ENCODE measurements around the gene SBK1.
"Not testable (repeated sequence)": the region's sequence is repeated elsewhere in the genome, so short reads cannot be mapped to it uniquely, and the experiment has no call there.

Gene SBK1

DNA sequence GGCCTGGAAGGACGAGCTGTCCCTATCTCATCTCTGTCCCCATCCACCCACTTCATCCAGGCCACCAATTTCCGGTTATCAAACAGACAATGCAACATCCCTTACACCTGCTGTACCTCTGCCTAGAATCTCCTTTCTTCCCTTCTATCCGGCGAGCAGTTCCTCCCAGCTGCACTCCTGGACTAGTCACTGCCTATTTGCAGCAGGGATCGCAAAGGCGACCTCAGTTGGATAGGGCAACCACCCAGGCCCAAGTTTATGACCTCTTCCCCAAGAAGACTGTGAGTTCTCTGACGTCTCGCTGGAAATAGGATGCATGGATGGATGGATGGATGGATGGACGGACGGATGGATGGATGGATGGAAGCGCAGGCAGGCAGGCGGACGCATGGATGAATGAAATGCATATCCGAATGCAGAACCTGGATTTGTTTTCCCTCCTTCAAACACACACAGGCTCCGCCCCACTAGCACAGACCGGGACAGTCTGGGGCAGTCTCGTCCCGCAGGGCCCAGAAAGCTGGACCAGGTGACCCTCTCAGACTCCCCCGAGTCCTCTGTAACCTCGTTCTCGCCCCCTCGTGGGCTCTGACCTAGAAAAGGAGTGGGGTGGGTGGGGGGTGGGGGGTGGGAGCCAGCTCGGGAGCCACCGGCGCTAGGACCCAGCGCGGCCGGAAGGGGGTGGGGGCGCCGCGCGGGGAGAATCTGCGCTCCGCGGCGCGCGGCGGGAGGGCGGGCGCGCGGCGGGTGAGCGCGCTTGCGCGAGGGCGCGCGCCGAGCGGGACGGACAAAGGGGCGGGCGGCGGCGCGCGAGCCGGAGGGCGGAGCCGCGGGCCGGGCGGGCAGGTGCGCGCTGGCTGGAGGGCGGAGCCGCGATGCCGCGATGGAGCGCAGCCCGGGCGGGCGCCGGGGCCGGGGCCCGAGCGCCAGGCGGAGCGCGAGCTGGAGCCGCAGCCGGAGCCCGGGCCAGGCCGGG lies at the start of gene SBK1:
TSS of gene SBK1 (plus strand) at position 875 of the 976 bp plus-strand sequence. CDS start 24,867 bp downstream, outside the sequence.
- no peak for DNase-seq

DNA sequence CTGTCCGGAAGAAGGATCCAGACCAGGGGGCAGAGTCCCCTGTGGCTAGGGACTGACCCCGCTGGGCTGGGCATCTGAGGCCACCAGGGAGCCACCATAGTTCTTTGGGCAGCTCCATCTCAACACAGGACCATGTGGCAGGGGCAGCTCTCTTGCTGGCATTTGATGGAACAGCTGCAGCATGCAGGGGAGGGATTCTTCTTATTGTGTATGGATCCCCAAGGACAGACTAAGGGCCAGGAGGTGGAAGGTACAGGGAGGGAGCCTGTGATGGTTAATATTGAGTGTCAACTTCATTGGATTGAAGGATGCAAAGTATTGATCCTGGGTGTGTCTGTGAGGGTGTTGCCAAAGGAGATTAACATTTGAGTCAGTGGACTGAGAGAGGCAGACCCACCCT lies 42.8 kb upstream of the SBK1 start:
- not testable (repeated sequence) for DNase-seq

DNA sequence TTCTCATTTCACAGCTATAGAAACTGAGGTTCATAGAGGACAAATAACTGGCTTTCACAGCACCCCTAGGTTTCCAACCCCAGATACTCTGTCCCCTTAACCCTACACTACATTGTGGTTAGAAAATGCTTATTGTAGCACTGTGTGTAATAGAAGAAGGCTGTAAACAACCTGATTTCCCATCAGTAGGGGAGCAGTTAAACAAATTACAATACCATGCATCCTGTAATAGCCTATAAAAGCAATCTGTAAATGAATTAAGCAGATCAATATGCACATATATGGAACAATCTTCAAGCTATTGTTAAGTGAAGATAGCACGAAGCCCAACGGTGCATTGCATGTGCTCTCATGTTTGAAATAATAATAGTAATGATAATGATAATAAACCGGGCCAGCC lies 41.3 kb upstream of the SBK1 start:
- DNase-seq = no peak

DNA sequence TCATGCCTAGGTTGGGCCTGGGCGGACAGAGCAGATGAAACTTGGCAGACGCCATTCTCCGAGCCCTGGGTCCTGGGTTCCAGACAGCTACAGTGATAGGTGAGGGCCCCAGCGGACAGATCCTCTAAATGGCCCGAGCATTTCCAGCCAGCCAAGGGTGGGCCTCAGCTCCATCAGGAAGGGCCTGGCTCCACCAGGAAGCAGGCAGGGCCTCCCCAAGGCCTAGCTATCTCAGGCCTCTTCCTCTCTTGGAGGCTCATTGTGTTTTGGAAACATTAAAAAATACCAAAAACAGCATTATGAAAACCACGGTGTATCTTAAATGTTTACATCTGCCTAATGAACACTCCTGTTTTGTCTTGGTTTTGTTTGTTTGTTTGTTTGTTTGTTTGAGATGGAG lies 38.2 kb upstream of the SBK1 start:
- DNase-seq = no peak

DNA sequence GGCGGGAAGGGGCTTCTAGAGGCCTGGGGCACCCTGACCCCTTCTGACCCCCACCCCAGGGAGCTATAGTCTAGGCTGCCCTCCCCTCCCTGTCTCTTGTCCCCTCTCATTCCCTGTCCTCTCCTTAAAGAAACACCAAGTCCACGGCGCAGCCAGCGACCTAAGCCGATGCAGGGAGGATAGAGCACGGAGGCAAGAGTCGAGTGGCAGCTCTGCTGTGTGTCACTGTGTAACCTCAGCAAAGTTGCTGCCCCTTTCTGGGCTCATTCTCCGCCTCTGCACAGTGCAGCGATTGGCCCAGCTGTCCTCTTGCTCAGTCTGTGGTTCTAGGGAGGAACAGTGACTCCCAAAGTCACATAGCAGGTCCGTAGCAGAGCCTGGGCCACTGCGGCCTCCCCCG lies 36.5 kb upstream of the SBK1 start:
- no peak for DNase-seq

- DNase-seq = no peak
These were observed 35.1 kb upstream of the SBK1 start for GRCh38 chr16:28257256-28257655.

GRCh38 chr16:28258567-28258966 lies 33.8 kb upstream of the SBK1 start:
- DNase-seq = no peak

DNA sequence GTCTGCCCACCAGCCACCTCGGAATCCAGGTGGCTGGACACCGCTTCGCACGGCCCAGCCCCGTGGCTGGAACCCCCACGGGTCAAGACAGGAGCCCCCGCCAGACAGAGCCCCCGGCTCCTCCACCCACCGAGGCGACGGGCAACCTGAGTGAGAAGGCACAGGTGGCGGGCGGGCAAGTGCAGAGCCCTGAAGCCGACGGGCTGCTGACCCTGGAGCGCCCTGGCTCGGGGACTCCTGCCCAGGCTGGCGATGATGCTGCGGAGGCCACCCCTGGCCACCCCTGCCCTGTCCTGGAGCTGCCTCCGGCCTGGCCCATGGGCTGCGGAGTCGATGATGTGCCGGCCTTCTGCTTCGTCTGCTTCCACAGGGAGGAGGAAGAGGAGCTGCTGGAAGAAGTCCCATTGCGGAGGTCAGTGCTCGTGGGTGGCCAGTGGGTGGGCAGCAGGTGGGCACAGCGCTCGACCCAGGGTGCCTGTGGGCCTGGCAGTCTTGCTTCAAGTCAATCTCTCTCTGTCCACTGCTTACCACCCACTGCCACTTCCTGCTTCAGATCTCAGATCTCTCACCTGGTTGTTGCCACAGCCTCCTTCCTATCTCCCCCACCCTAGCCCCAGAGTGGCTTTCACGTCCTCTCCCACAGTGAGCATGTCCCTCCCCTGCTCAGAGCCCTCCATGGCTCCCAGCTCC lies 33.1 kb upstream of the SBK1 start:
- DNase-seq = no peak

GRCh38 chr16:28259781-28260150 lies 32.6 kb upstream of the SBK1 start:
- no peak for DNase-seq

GRCh38 chr16:28260193-28260592 lies 32.1 kb upstream of the SBK1 start:
- DNase-seq = no peak

DNA sequence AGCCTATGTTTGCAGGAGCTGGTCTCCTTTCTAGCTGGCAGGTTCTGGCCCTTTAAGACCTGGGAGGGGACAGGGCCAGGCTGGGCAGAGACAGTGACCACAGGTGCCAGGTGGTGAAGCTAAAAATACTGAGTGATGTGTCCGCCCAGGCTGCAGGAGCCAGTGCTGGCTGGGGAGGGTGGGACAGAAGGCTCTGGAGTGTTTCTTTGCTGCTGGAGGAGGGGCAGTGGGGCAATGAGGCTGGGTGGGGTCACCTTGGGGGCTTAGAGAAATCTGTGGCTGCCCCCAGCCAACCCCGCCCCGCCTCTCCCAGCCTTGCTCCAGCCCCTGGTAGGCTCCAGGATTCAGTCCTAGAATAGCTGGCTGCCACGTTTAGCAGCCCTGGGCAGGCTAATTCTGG lies 30.4 kb upstream of the SBK1 start:
- DNase-seq = no peak

- no peak for DNase-seq
These were observed 29.0 kb upstream of the SBK1 start for GRCh38 chr16:28263305-28263704.

- no peak for DNase-seq
These were observed 27.7 kb upstream of the SBK1 start for GRCh38 chr16:28264656-28265055.

GRCh38 chr16:28265822-28266221 lies 26.5 kb upstream of the SBK1 start:
- no peak for DNase-seq

- no peak for DNase-seq
These were observed 25.0 kb upstream of the SBK1 start for GRCh38 chr16:28267356-28267755.

DNA sequence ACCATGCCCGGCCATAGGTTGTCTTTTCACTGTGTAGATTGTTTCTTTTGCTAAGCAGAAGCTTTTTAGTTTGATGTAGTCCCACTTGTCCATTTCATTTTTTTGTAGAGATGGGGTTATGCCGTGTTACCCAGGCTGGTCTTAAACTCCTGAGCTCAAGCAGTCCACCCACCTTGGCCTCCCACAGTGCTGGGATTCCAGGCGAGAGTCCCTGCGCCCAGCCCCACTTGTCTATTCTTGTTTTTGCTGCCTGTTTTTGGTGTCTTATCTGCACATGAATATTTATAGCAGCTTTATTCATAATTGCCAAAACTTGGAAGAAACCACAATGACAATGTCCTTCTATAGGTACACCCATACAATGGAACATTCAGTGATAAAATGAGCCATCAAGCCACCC lies 18.8 kb upstream of the SBK1 start:
- no peak for DNase-seq

DNA sequence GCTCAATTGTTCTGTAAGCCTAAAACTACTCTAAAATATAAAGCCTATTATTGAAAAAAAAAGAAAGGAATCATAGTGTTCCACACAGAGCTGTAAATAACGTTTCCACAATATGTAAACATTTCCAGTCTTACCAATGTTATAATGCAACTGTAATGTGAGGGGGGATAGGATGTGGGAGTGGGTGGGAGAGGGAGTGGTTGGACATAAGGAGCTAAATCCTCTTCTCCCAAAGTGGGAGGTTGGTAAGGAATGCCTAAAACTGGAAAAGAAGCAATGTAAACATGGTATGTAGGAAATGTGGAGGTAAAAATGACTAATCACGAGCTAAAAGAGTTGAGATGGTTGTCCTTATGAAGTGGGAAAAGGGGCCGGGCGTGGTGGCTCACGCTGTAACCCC lies 17.6 kb upstream of the SBK1 start:
- no peak for DNase-seq

GRCh38 chr16:28276301-28276700 lies 16.0 kb upstream of the SBK1 start:
- DNase-seq = no peak

DNA sequence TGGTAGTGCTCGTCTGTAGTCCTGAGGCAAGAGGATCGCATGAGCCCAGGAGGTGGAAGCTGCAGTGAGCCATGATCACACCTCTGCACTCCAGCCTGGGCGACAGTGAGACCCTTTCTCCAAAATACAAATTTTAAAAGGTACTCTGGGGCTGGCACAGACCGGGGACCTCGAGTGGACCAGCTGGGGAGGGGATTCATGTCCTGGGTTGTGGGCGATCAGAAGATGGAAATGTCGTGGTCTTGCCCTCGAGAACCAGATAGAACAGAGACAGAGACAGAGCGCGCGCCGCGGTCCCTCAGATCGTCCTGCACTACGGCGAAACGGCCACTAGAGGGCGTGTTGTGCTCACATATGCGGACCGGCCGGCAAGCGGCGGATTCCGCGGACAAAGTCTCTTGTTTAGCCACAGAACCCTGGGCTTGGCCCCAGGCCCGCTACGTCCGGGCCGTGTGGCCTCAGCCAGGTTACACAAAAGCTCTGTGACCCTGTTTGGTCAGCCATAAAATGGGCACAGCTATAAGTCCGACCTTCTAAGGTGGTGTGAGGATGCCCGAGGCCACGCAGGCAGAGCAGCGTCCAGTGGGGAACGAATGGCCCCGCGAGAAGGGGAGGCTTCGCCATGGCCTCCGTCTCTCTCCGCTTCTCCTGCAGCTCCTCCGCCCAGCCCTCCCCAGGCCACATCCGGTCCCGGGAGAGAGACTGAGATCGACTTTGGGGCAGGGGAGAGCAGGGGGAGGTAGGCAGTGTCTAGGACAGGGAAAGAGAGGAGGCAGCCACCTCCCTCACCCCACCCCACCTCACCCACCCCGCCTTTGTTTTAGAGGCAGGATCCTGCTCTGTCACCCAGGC lies 14.6 kb upstream of the SBK1 start:
- DNase-seq = peak; percentile 66

- DNase-seq = no peak
These were observed 13.3 kb upstream of the SBK1 start for GRCh38 chr16:28279006-28279405.

- no peak for DNase-seq
These were observed 11.2 kb upstream of the SBK1 start for GRCh38 chr16:28280881-28281836.

DNA sequence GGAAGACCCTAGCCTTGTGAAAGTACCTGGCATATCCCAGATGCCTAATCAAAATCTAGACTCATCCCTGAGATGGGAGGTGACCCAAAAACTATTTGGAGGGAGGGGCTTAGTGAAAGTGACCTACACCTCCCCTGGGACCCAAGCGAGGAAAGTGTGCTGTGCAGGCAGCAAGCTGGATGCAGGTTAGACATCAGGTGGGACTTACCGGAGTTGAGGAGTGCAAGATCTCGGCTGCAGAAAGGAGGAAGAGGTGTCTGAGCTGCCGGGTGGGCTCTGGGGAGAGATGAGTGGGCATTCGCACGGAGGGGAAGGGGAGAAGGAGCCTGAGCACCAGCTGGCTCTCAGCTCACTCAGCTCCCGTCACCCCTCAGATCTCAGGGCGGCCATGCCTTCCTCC lies 10.3 kb upstream of the SBK1 start:
- no peak for DNase-seq
